HCT116 (cell line): ENCODE results near the gene SLC1A6. TPM values are rescaled to one million over a fixed set of nuclear protein-coding genes. Genes with fewer than 3 reads are reported as not detected.

Experiments
- ATAC-seq: fragments of 200-7000 bp; cut with Tn5 transposase; 2 replicates; pipeline ENCODE4 v1.9.1; 2020; ENCODE audit warnings: mild to moderate bottlenecking, moderate library complexity
- BruUV-seq: library from RNA; stranded (reverse); fragments of 400-500 nt; replicated peaks from 2 replicates; lab custom pipeline; 2021; lab: Mats Ljungman, UMichigan
- CTCF ChIA-PET: fragments of 300-600 bp; sonication (Branson Sonifier 250); formaldehyde crosslinking; loops from one replicate; lab custom pipeline; 2021; ENCODE audit warnings: antibody characterized with exemption; lab: Charles Lee
- POLR2A ChIA-PET: fragments of 300-600, 350-600 bp; sonication (Branson Sonifier 250); formaldehyde crosslinking; loops from one replicate; lab custom pipeline; 2021; ENCODE audit warnings: antibody characterized with exemption; lab: Charles Lee
- RAD21 ChIA-PET, 2 experiments: fragments of 300-600 bp; sonication (Branson Sonifier 250); formaldehyde crosslinking; loops; one replicate each; lab custom pipeline; 2023; ENCODE audit warnings: low total read pairs in 2 of 2; ENCODE audit not compliant: uncharacterized antibody in 2 of 2, unreplicated experiment in 2 of 2, low non-redundant PET in 1 of 2; lab: Charles Lee
- DNase-seq: peaks from one replicate; pipeline ENCODE4 v3.0.0-alpha.2; 2010; ENCODE audit warnings: low read depth, low spot score
- H2AFZ ChIP-seq: fragments of 200-600 bp; shearing (Covaris generic), sonication (generic); 2 replicates; pipeline ENCODE4 v1.6.1; 2017; ENCODE audit warnings: low read depth, mixed run types, mixed read lengths, antibody characterized with exemption, low read length; ENCODE audit not compliant: poor library complexity, severe bottlenecking
- H3K27ac ChIP-seq: 2 replicates; pipeline ENCODE4 v1.5.1; 2012; ENCODE audit warnings: low read depth, low read length
- H3K27me3 ChIP-seq: fragments of 200-600 bp; sonication (generic); 2 replicates; pipeline ENCODE4 v1.6.1; 2016; ENCODE audit warnings: mixed run types, low read length, mixed read lengths; ENCODE audit not compliant: insufficient read depth
- H3K36me3 ChIP-seq, 2 experiments: fragments of 200-500 bp in 1 of 2; fragments of 200-600 bp in 1 of 2; sonication (Bioruptor generic) in 1 of 2; sonication (generic) in 1 of 2; 2 replicates each; pipeline versions ENCODE4 v1.5.1 to v1.6.1; 2014 to 2016; ENCODE audit warnings: low read length in 2 of 2, inconsistent platforms in 1 of 2, mixed read lengths in 1 of 2, mixed run types in 1 of 2; ENCODE audit not compliant: insufficient read depth in 2 of 2, control insufficient read depth in 1 of 2
- H3K4me1 ChIP-seq, 2 experiments: fragments of 200-600 bp in 1 of 2; sonication (generic) in 1 of 2; 2 replicates each; pipeline versions ENCODE4 v1.5.1 to v1.6.1; 2012 to 2017; ENCODE audit warnings: low read length in 2 of 2, inconsistent platforms in 1 of 2, mild to moderate bottlenecking in 1 of 2, mixed read lengths in 1 of 2, mixed run types in 1 of 2, moderate library complexity in 1 of 2; ENCODE audit not compliant: insufficient read depth in 2 of 2, control insufficient read depth in 1 of 2
- H3K4me2 ChIP-seq: fragments of 200-600 bp; sonication (generic); 2 replicates; pipeline ENCODE4 v1.6.1; 2017; ENCODE audit warnings: mixed run types, low read length, mixed read lengths
- H3K4me3 ChIP-seq, 2 experiments: fragments of 200-600 bp in 1 of 2; sonication (generic) in 1 of 2; replicated peaks in 1 of 2; 2 replicates each; pipeline ENCODE4 v1.5.1; 2011 to 2016; ENCODE audit warnings: low read length in 2 of 2, control low read depth in 1 of 2, low read depth in 1 of 2, mild to moderate bottlenecking in 1 of 2, mixed read lengths in 1 of 2, mixed run types in 1 of 2
- H3K79me2 ChIP-seq: fragments of 200-600 bp; sonication (generic); 2 replicates; pipeline ENCODE4 v1.6.1; 2017; ENCODE audit warnings: mild to moderate bottlenecking, mixed run types, low read length, moderate library complexity, mixed read lengths; ENCODE audit not compliant: insufficient read depth
- H3K9ac ChIP-seq: fragments of 200-600 bp; sonication (generic); 2 replicates; pipeline ENCODE4 v1.6.1; 2016; ENCODE audit warnings: low read length, mixed read lengths
- H3K9me2 ChIP-seq: fragments of 200-600 bp; sonication (generic), shearing (Covaris generic); 2 replicates; pipeline ENCODE4 v1.6.1; 2017; ENCODE audit warnings: mixed run types, mild to moderate bottlenecking, moderate library complexity; ENCODE audit not compliant: insufficient read depth
- H3K9me3 ChIP-seq, 2 experiments: fragments of 200-500 bp in 1 of 2; fragments of 200-600 bp in 1 of 2; sonication (Bioruptor generic) in 1 of 2; sonication (generic) in 1 of 2; 2 replicates each; pipeline ENCODE4 v1.6.1; 2014 to 2017; ENCODE audit warnings: low read length in 2 of 2, mixed read lengths in 2 of 2, inconsistent platforms in 1 of 2, low read depth in 1 of 2, mild to moderate bottlenecking in 1 of 2, mixed run types in 1 of 2, moderate library complexity in 1 of 2; ENCODE audit not compliant: control insufficient read depth in 1 of 2, insufficient read depth in 1 of 2
- H4K20me1 ChIP-seq: fragments of 200-600 bp; sonication (generic), shearing (Covaris generic); 2 replicates; pipeline ENCODE4 v1.6.1; 2017; ENCODE audit warnings: mixed run types, mild to moderate bottlenecking, moderate library complexity; ENCODE audit not compliant: insufficient read depth
- CBX3 ChIP-seq: IDR thresholded peaks from 2 replicates; pipeline ENCODE4 v1.6.1; 2012; ENCODE audit warnings: low read depth
- CEBPB ChIP-seq: IDR thresholded peaks from 2 replicates; pipeline ENCODE4 v1.6.1; 2012; ENCODE audit warnings: low read depth
- ELF1 ChIP-seq: IDR thresholded peaks from 2 replicates; pipeline ENCODE4 v1.6.1; 2012; ENCODE audit warnings: low read depth, borderline replicate concordance
- EZH2phosphoT487 ChIP-seq: fragments of 200-600 bp; IDR thresholded peaks from 2 replicates; pipeline ENCODE4 v1.6.1; 2018; ENCODE audit warnings: antibody characterized with exemption, borderline replicate concordance
- JUND ChIP-seq: IDR thresholded peaks from 2 replicates; pipeline ENCODE4 v1.6.1; 2012
- POLR2A ChIP-seq: IDR thresholded peaks from 2 replicates; pipeline ENCODE4 v1.7.0; 2011; ENCODE audit warnings: borderline replicate concordance; ENCODE audit not compliant: insufficient read depth, insufficient read length; ENCODE audit errors: extremely low read depth
- RAD21 ChIP-seq: IDR thresholded peaks from 2 replicates; pipeline ENCODE4 v1.6.1; 2012; ENCODE audit warnings: low read depth, mild to moderate bottlenecking
- SIN3A ChIP-seq: IDR thresholded peaks from 2 replicates; pipeline ENCODE4 v1.6.1; 2012; ENCODE audit warnings: low read depth
- SP1 ChIP-seq: IDR thresholded peaks from 2 replicates; pipeline ENCODE4 v1.6.1; 2012; ENCODE audit warnings: low read depth
- SRF ChIP-seq: IDR thresholded peaks from 2 replicates; pipeline ENCODE4 v1.6.1; 2012; ENCODE audit warnings: low read depth
- TCF7L2 ChIP-seq: IDR thresholded peaks from 2 replicates; pipeline ENCODE4 v1.7.0; 2011; ENCODE audit warnings: borderline replicate concordance, inconsistent platforms; ENCODE audit not compliant: insufficient read depth, insufficient read length; ENCODE audit errors: extremely low read depth
- YY1 ChIP-seq: IDR thresholded peaks from 2 replicates; pipeline ENCODE4 v1.6.1; 2011; ENCODE audit warnings: low read length, low read depth, moderate library complexity, mild to moderate bottlenecking; ENCODE audit not compliant: insufficient replicate concordance; ENCODE audit errors: extremely low read depth
- ZBTB33 ChIP-seq: IDR thresholded peaks from 2 replicates; pipeline ENCODE4 v1.6.1; 2011; ENCODE audit warnings: mild to moderate bottlenecking, low read length, moderate library complexity; ENCODE audit not compliant: insufficient replicate concordance; ENCODE audit errors: extremely low read depth
- ZFX ChIP-seq: fragments of 450-650 bp; IDR thresholded peaks from 2 replicates; pipeline ENCODE4 v1.6.1; 2017
- ZNF274 ChIP-seq: fragments of 200-500 bp; sonication (Bioruptor generic); IDR thresholded peaks from 2 replicates; pipeline ENCODE4 v1.6.1; 2014; ENCODE audit warnings: mild to moderate bottlenecking, low read depth, low read length, inconsistent platforms
- intact Hi-C: fragments of 100-400 bp; cut with micrococcal nuclease; formaldehyde crosslinking; loops from 2 replicates; pipeline ENCODE4 v1.10.0; 2022
- total RNA-seq: library from RNA; stranded (reverse); gene quantifications from one replicate; pipeline ENCODE4 v1.2.1, GENCODE V29; 2021; ENCODE audit not compliant: unreplicated experiment
- TF ChIP-seq, protein P1 (sequence below), 3 experiments: fragments of 200-600 bp in 1 of 3; sonication (generic) in 1 of 3; IDR thresholded peaks in 2 of 3; conservative IDR thresholded peaks in 1 of 3; 2 replicates each; pipeline ENCODE4 v1.5.1; 2012 to 2017; ENCODE audit warnings: low read depth in 2 of 3, low read length in 2 of 3, antibody characterized with exemption in 1 of 3, borderline replicate concordance in 1 of 3, control low read depth in 1 of 3, mild to moderate bottlenecking in 1 of 3, mixed read lengths in 1 of 3, mixed run types in 1 of 3, moderate library complexity in 1 of 3; ENCODE audit not compliant: insufficient read depth in 1 of 3
- TF ChIP-seq, protein P2 (sequence below): IDR thresholded peaks from 2 replicates; pipeline ENCODE4 v1.6.1; 2012; ENCODE audit warnings: low read depth
- TF ChIP-seq, protein P3 (sequence below): IDR thresholded peaks from 2 replicates; pipeline ENCODE4 v1.6.1; 2012
- TF ChIP-seq, protein P4 (sequence below): IDR thresholded peaks from 2 replicates; pipeline ENCODE4 v1.6.1; 2012

Gene SLC1A6
- total RNA-seq, 1 experiment from 2014 or later = not detected

DNA sequence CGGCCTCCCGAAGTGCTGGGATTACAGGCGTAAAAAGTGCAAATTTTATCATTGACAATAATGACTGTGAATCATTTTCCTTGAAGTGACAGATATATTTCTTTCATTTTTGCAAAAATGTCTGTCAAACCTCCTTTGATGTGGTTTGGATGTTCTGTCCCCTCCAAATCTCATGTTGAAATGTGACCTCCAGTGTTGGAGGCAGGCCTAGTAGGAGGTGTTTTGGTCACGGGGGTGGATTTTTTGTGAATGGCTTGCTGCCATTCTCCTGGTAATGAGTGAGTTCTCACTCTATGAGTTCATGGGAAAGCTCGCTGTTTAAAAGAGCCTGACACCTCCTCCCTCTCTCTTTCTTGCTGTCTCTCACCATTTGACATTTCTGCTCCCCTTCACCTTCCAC, 5.5 kb upstream of the SLC1A6 start:
- H3K36me3 ChIP-seq = no peaks in the 10 kb centered on the region
- BruUV-seq = no TSS peak

More for the DNA sequence above, 5.5 kb upstream of the SLC1A6 start:
- DNase-seq = no peak
- H3K4me1 ChIP-seq = no peaks in the 10 kb centered on the region
- ChIA-PET POLR2A (no interaction called here), CTCF (interaction anchor here (1.1 kb wide), 1 partner anchor 40 kb away, joined by 3 read pairs; no protein-coding TSS in a partner anchor), RAD21 (no interaction called here)
- H4K20me1 ChIP-seq = no peaks in the 10 kb centered on the region
- ATAC-seq = no peak
- intact Hi-C loops = no loop called here
- H3K27ac ChIP-seq = no peak overlapping the region
- H3K9me3 ChIP-seq = no peaks in the 10 kb centered on the region
- H3K9me2 ChIP-seq = no peaks in the 10 kb centered on the region
- H3K4me3 ChIP-seq = no peak overlapping the region
- no peak overlapping the region for H3K9ac ChIP-seq
- TF ChIP-seq, protein P1, sequence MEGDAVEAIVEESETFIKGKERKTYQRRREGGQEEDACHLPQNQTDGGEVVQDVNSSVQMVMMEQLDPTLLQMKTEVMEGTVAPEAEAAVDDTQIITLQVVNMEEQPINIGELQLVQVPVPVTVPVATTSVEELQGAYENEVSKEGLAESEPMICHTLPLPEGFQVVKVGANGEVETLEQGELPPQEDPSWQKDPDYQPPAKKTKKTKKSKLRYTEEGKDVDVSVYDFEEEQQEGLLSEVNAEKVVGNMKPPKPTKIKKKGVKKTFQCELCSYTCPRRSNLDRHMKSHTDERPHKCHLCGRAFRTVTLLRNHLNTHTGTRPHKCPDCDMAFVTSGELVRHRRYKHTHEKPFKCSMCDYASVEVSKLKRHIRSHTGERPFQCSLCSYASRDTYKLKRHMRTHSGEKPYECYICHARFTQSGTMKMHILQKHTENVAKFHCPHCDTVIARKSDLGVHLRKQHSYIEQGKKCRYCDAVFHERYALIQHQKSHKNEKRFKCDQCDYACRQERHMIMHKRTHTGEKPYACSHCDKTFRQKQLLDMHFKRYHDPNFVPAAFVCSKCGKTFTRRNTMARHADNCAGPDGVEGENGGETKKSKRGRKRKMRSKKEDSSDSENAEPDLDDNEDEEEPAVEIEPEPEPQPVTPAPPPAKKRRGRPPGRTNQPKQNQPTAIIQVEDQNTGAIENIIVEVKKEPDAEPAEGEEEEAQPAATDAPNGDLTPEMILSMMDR (IDR thresholded peaks at IDR 0.05 in 2 of 3, conservative IDR thresholded peaks at IDR 0.05 in 1 of 3; ENCODE audit: borderline replicate concordance in 1 of 3, insufficient read depth in 1 of 3, low read depth in 2 of 3, low read length in 2 of 3) = no peak
- TF ChIP-seq JUND (no peak), TCF7L2 (no peak), YY1 (no peak), ZFX (no peak), SIN3A (no peak), ELF1 (no peak), CEBPB (no peak), SP1 (no peak), POLR2A (no peak), ZBTB33 (no peak), RAD21 (no peak), SRF (no peak), EZH2phosphoT487 (no peak), CBX3 (no peak), ZNF274 (no peak)
- TF ChIP-seq, protein P2, sequence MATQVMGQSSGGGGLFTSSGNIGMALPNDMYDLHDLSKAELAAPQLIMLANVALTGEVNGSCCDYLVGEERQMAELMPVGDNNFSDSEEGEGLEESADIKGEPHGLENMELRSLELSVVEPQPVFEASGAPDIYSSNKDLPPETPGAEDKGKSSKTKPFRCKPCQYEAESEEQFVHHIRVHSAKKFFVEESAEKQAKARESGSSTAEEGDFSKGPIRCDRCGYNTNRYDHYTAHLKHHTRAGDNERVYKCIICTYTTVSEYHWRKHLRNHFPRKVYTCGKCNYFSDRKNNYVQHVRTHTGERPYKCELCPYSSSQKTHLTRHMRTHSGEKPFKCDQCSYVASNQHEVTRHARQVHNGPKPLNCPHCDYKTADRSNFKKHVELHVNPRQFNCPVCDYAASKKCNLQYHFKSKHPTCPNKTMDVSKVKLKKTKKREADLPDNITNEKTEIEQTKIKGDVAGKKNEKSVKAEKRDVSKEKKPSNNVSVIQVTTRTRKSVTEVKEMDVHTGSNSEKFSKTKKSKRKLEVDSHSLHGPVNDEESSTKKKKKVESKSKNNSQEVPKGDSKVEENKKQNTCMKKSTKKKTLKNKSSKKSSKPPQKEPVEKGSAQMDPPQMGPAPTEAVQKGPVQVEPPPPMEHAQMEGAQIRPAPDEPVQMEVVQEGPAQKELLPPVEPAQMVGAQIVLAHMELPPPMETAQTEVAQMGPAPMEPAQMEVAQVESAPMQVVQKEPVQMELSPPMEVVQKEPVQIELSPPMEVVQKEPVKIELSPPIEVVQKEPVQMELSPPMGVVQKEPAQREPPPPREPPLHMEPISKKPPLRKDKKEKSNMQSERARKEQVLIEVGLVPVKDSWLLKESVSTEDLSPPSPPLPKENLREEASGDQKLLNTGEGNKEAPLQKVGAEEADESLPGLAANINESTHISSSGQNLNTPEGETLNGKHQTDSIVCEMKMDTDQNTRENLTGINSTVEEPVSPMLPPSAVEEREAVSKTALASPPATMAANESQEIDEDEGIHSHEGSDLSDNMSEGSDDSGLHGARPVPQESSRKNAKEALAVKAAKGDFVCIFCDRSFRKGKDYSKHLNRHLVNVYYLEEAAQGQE = no peak
- TF ChIP-seq, protein P3, sequence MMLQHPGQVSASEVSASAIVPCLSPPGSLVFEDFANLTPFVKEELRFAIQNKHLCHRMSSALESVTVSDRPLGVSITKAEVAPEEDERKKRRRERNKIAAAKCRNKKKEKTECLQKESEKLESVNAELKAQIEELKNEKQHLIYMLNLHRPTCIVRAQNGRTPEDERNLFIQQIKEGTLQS = no peak
- TF ChIP-seq, protein P4, sequence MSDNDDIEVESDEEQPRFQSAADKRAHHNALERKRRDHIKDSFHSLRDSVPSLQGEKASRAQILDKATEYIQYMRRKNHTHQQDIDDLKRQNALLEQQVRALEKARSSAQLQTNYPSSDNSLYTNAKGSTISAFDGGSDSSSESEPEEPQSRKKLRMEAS = no peak
- no peak overlapping the region for H3K4me2 ChIP-seq
- no peaks in the 10 kb centered on the region for H3K79me2 ChIP-seq
- H3K27me3 ChIP-seq = peaks cover 29% of the 10 kb centered on the region
- no peak overlapping the region for H2AFZ ChIP-seq
